GM23248 (cell line): Measurements from ENCODE around the gene FIBIN. TPM values are rescaled to one million over a fixed set of nuclear protein-coding genes. Genes with fewer than 3 reads are reported as not detected.
"Not testable (repeated sequence)": the region's sequence is repeated elsewhere in the genome, so short reads cannot be mapped to it uniquely, and the experiment has no call there.

ENCODE experiments used
- DNase-seq: peaks from one replicate; pipeline ENCODE4 v3.0.0-alpha.2; 2015
- H2AFZ ChIP-seq: fragments of 200-600 bp; sonication (generic); 2 replicates; pipeline ENCODE4 v1.6.1; 2016; ENCODE audit warnings: antibody characterized with exemption
- H3F3A ChIP-seq: fragments of 200-600 bp; sonication (generic); 2 replicates; pipeline ENCODE4 v1.6.1; 2016; ENCODE audit warnings: mild to moderate bottlenecking, antibody characterized with exemption, mixed run types; ENCODE audit not compliant: insufficient read depth
- H3K27ac ChIP-seq: fragments of 200-600 bp; sonication (generic); 2 replicates; pipeline ENCODE4 v1.5.1; 2016; ENCODE audit warnings: mild to moderate bottlenecking
- H3K27me3 ChIP-seq: fragments of 200-600 bp; sonication (generic); replicated peaks from 2 replicates; pipeline ENCODE4 v1.6.1; 2016; ENCODE audit warnings: mild to moderate bottlenecking; ENCODE audit not compliant: insufficient read depth
- H3K36me3 ChIP-seq: fragments of 200-600 bp; sonication (generic); 2 replicates; pipeline ENCODE4 v1.6.1; 2016; ENCODE audit warnings: low read depth, mild to moderate bottlenecking
- H3K4me1 ChIP-seq: fragments of 200-600 bp; sonication (generic); 2 replicates; pipeline ENCODE4 v1.6.1; 2016; ENCODE audit warnings: mild to moderate bottlenecking; ENCODE audit not compliant: insufficient read depth
- H3K4me2 ChIP-seq: fragments of 200-600 bp; sonication (generic); one replicate; pipeline ENCODE4 v1.6.1; 2016; ENCODE audit warnings: mild to moderate bottlenecking; ENCODE audit not compliant: unreplicated experiment
- H3K4me3 ChIP-seq: fragments of 200-600 bp; sonication (generic); 2 replicates; pipeline ENCODE4 v1.5.1; 2016; ENCODE audit warnings: mild to moderate bottlenecking
- H3K79me2 ChIP-seq: fragments of 200-600 bp; sonication (generic); 2 replicates; pipeline ENCODE4 v1.6.1; 2016; ENCODE audit warnings: mild to moderate bottlenecking; ENCODE audit not compliant: insufficient read depth
- H3K9ac ChIP-seq: fragments of 200-600 bp; sonication (generic); 2 replicates; pipeline ENCODE4 v1.6.1; 2016; ENCODE audit warnings: mild to moderate bottlenecking
- H3K9me2 ChIP-seq: fragments of 200-600 bp; sonication (generic); 2 replicates; pipeline ENCODE4 v1.6.1; 2016; ENCODE audit warnings: mixed run types, mild to moderate bottlenecking, moderate library complexity; ENCODE audit not compliant: insufficient read depth
- H3K9me3 ChIP-seq: fragments of 200-600 bp; sonication (generic); one replicate; pipeline ENCODE4 v1.6.1; 2017; ENCODE audit warnings: low read depth
- H4K20me1 ChIP-seq: fragments of 200-600 bp; sonication (generic); 2 replicates; pipeline ENCODE4 v1.6.0; 2016; ENCODE audit not compliant: insufficient read depth
- EZH2 ChIP-seq: fragments of 200-600 bp; sonication (generic); IDR thresholded peaks from 2 replicates; pipeline ENCODE4 v1.6.1; 2018; ENCODE audit warnings: antibody characterized with exemption, mild to moderate bottlenecking; ENCODE audit not compliant: insufficient read depth, poor library complexity, severe bottlenecking
- EZH2phosphoT487 ChIP-seq: fragments of 200-600 bp; sonication (generic); IDR thresholded peaks from 2 replicates; pipeline ENCODE4 v1.6.1; 2018; ENCODE audit warnings: antibody characterized with exemption, moderate library complexity, mild to moderate bottlenecking, low read depth; ENCODE audit not compliant: insufficient read depth
- WGBS, 2 experiments: methylation state at CpG; one replicate each; pipeline ENCODE4 v1.1.6; 2015 to 2017; ENCODE audit warnings: low lambda C conversion rate in 2 of 2, low coverage in 1 of 2; ENCODE audit errors: missing lambda C conversion rate in 2 of 2; 5-methylcytosine and 5-hydroxymethylcytosine counted together
- in situ Hi-C: fragments of 300-500 bp; cut with MboI; formaldehyde crosslinking; loops from 2 replicates; pipeline ENCODE4 v1.15.0; 2020
- polyA plus RNA-seq: library from polyadenylated mRNA; unstranded; fragments of >200 nt; fragmentation: Nextera tagmentation; extraction: Ambion mirVana; gene quantifications from 2 replicates; pipeline ENCODE4 v1.2.1, GENCODE V29; 2016
- total RNA-seq: library from RNA; depleted of rRNA; stranded (reverse); fragments of >200 nt; shearing (Covaris generic); gene quantifications from 2 replicates; pipeline ENCODE4 v1.2.3, GENCODE V29; 2014

FIBIN gene
- total and polyA plus RNA-seq, 2 experiments from 2014 or later, result 45.3 to 45.8 TPM

DNA sequence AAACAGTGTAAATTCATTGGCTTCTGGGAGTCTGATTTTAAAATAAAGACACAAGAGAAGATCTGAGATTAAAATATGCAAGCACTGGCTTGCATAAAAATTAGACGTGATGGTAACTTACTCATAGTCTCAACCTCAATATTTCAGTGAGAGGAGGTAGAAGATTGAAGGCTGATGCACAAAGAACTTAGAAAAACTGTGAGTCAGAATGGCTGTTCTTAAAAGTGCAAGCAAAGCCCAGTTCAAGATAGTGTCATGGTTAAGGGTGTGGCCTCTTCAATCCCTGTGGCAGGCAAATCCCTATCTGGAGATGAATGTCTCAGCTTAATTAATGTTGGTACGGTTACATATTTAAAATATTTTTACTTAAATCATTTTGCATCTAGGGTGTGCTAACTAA, 33.6 kb upstream of the FIBIN start:
- TF ChIP-seq EZH2 (no peak), EZH2phosphoT487 (no peak)
- H3F3A ChIP-seq, result peaks cover 22% of the 10 kb centered on the region; the same call in 1 of the 2 replicates
- no peaks in the 10 kb centered on the region for H3K27me3 ChIP-seq
- H3K4me3 ChIP-seq, result no peak overlapping the region
- H3K4me2 ChIP-seq, result peak overlapping the region; percentile 21
- no peaks in the 10 kb centered on the region for H4K20me1 ChIP-seq
- H3K9me2 ChIP-seq, result no peaks in the 10 kb centered on the region
- H3K9ac ChIP-seq, result no peak overlapping the region
- H3K27ac ChIP-seq, result 0 out of 2 replicates have a peak overlapping the region, but pooled peaks have one; percentile 25
- no peaks in the 10 kb centered on the region for H3K36me3 ChIP-seq
- WGBS, 2 experiments, result 0 to 2% methylated on average over 2 of the region's 2 CpGs
- peak; percentile 77 for DNase-seq
- peaks cover 22% of the 10 kb centered on the region for H3K4me1 ChIP-seq
- in situ Hi-C loops, result no loop called here
- H3K9me3 ChIP-seq, result no peaks in the 10 kb centered on the region
- H2AFZ ChIP-seq, result no peak overlapping the region; the same call in 1 of the 2 replicates
- no peaks in the 10 kb centered on the region for H3K79me2 ChIP-seq

DNA sequence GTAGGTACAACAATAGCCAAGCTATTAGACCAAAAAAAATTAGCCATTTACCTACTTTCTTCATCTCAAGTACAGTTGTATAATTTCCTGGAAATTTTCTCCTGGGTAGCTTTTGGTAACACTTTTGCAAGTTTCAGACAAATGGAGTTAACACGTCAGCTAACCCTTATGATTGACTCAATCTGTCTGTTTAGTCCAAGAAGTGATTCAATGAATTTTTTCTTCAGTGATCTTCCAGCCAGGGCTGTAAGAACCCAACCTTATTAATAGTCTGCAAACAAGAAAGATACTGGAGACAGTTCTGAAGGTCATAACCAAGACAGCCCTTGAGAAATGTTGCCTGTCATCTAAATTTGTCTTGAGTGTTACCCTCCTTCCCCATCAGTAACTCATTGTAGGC, 30.1 kb upstream of the FIBIN start:
- no peak for TF ChIP-seq EZH2phosphoT487
- no peak for TF ChIP-seq EZH2
- Histone ChIP-seq H3K79me2 (no peaks in the 10 kb centered on the region), H4K20me1 (no peaks in the 10 kb centered on the region), H3K4me2 (no peak overlapping the region), H2AFZ (no peak overlapping the region), H3F3A (peaks cover 22% of the 10 kb centered on the region; the same call in 1 of the 2 replicates), H3K4me3 (no peak overlapping the region), H3K36me3 (no peaks in the 10 kb centered on the region), H3K9ac (no peak overlapping the region), H3K4me1 (peaks cover 22% of the 10 kb centered on the region), H3K27me3 (no peaks in the 10 kb centered on the region), H3K9me3 (no peaks in the 10 kb centered on the region), H3K27ac (no peak overlapping the region), H3K9me2 (no peaks in the 10 kb centered on the region)
- in situ Hi-C loops, result no loop called here
- 38 to 43% methylated on average over 1 of the region's 1 CpG for WGBS, 2 experiments
- DNase-seq, result peak; percentile 50

DNA sequence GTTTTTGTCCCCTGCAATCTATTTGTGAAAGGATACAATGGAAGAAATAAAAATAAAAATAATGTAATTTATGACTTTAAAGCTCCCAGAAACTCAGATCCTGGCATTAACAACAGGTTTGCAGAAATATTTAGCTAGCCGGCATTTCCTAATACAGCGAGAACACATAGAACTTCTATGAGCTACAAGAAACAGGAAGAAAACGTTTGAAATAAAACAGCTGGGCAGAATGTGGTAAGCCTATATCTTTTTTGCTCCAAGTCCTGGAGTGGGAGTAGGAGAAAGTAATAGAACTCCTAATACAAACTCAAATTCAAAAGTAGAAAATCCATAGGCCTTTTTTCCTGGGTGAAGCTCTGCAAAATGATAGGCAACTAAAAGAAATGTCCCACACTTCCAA, 29.6 kb upstream of the FIBIN start:
- no peak for TF ChIP-seq EZH2
- no peak for TF ChIP-seq EZH2phosphoT487
- no peak for DNase-seq
- H3K27ac ChIP-seq, result no peak overlapping the region

DNA sequence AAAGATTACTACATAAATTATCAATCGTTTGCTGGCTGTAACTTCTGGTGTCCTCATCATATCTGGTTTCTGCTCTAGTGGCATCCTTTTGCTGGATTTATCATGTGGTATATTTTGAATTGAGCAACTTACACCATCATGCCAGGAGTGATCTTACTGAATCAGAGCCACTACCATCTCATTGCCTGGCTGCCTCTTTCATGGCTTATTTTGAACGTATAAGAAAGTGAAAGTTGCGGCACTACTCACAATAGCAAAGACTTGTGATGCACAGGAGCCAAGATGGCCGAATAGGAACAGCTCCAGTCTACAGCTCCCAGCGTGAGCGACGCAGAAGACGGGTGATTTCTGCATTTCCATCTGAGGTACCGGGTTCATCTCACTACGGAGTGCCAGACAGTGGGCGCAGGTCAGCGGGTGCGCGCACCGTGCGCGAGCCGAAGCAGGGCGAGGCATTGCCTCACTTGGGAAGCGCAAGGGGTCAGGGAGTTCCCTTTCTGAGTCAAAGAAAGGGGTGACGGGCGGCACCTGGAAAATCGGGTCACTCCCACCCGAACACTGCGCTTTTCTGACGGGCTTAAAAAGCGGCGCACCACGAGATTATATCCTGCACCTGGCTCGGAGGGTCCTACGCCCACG, 28.9 kb upstream of the FIBIN start:
- H3K4me2 ChIP-seq, H3K4me3 ChIP-seq, H2AFZ ChIP-seq, H3K36me3 ChIP-seq, H3K27ac ChIP-seq, in situ Hi-C loops, H3K79me2 ChIP-seq, H3K9me2 ChIP-seq, H3K9me3 ChIP-seq, H3K9ac ChIP-seq, H3K27me3 ChIP-seq, DNase-seq, H4K20me1 ChIP-seq: not testable (repeated sequence)
- Histone ChIP-seq H3F3A (peaks cover 15% of the 10 kb centered on the region; the same call in 1 of the 2 replicates), H3K4me1 (peaks cover 17% of the 10 kb centered on the region)
- WGBS, 2 experiments, result 90 to 93% methylated on average over 26 to 32 of the region's 32 CpGs

More for the DNA sequence above, 29.6 kb upstream of the FIBIN start:
- Histone ChIP-seq H3K79me2 (no peaks in the 10 kb centered on the region), H3K9ac (no peak overlapping the region), H3K36me3 (no peaks in the 10 kb centered on the region), H4K20me1 (no peaks in the 10 kb centered on the region), H3K9me2 (no peaks in the 10 kb centered on the region), H3F3A (peaks cover 21% of the 10 kb centered on the region; the same call in 1 of the 2 replicates), H3K9me3 (no peaks in the 10 kb centered on the region), H3K4me1 (peaks cover 22% of the 10 kb centered on the region), H3K4me2 (no peak overlapping the region), H3K27me3 (no peaks in the 10 kb centered on the region), H2AFZ (peak overlapping the region; percentile 30; the same call in 1 of the 2 replicates), H3K4me3 (no peak overlapping the region)
- 33 to 37% methylated on average over 3 of the region's 3 CpGs for WGBS, 2 experiments
- in situ Hi-C loops, result no loop called here

DNA sequence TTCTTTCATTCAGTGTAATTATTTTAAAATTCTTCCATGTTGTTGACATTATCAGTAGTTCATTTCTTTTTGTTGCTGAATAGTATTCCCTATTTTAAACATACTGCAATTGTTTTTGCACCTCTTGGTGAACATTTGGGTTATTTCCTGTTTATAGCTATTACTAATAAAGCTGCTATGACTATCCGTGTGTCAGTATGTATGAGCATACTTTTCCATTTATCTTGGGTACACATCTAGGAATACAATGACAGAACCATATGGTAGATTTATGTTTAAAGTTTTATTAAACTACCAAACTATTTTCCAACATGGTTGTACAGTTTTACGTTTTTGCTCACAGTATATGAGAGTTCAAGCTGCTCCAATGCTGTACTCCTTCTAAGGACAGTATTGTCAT, 22.0 kb upstream of the FIBIN start:
- H2AFZ ChIP-seq, result no peak overlapping the region
- H3K27ac ChIP-seq, result peak overlapping the region; percentile 31; the same call in 1 of the 2 replicates
- H3F3A ChIP-seq, result peaks cover 31% of the 10 kb centered on the region
- no peaks in the 10 kb centered on the region for H3K79me2 ChIP-seq
- peaks cover 32% of the 10 kb centered on the region for H3K4me1 ChIP-seq
- no peaks in the 10 kb centered on the region for H3K9me3 ChIP-seq
- H3K27me3 ChIP-seq, result no peaks in the 10 kb centered on the region
- peak; percentile 67 for DNase-seq
- H3K9me2 ChIP-seq, result no peaks in the 10 kb centered on the region
- no peaks in the 10 kb centered on the region for H4K20me1 ChIP-seq
- TF ChIP-seq EZH2, result no peak
- TF ChIP-seq EZH2phosphoT487, result no peak
- WGBS, 2 experiments, result 11 to 16% methylated on average over 2 of the region's 2 CpGs
- no peaks in the 10 kb centered on the region for H3K36me3 ChIP-seq
- no peak overlapping the region for H3K4me3 ChIP-seq
- H3K4me2 ChIP-seq, result no peak overlapping the region
- H3K9ac ChIP-seq, result no peak overlapping the region
- in situ Hi-C loops, result no loop called here
